NCI-H1694 (cell line): ENCODE measurements around the gene ZNF362.

Experiments
- DNase-seq: peaks from one replicate; lab custom pipeline; 2025; lab: John Stamatoyannopoulos, UW

The ZNF362 gene

DNA sequence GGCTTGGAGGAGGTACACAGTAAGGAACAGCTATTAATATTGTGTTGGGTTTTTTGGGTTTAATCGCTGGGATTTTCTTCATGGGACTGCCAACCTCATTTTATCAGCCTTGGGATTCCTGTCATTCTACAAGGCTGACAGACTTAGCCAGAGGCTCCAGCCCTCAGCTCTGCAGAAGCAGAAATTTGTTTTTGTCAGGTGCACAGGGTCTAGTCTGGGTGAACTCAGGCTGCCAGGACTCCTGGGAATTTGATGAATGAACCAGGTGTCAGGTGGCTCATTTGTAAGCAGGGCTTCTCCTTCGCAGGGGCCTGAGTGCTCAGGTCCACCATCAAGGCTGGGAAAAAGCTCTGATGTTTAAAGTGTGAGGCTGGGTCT, 11.5 kb upstream of the ZNF362 start:
- DNase-seq, result no peak

DNA sequence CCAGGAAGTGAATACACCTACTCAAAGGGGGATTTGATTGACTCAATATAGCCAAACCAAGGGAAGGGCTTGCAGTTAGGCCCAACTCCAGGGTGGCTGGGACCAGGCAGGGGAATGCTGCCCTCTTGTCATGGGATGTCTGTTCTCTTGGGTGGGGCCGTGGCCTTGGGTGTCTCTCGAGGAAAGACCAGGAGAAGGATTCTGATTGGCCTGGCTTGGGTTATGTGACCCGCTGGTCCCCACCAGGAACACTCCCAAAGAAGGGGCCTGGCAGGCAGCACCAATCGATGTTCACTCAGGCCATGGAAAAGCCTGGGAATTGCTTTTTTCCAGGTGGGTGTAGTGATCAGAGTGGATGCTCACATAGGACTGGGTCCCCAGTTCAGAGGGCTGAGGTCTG, 10.1 kb upstream of the ZNF362 start:
- no peak for DNase-seq

GRCh38 chr1:33247545-33247944, 8.7 kb upstream of the ZNF362 start:
- DNase-seq, result no peak

- no peak for DNase-seq
These were observed 8.0 kb upstream of the ZNF362 start for GRCh38 chr1:33248244-33248643.

- no peak for DNase-seq
These were observed 6.9 kb upstream of the ZNF362 start for GRCh38 chr1:33249422-33249821.

DNA sequence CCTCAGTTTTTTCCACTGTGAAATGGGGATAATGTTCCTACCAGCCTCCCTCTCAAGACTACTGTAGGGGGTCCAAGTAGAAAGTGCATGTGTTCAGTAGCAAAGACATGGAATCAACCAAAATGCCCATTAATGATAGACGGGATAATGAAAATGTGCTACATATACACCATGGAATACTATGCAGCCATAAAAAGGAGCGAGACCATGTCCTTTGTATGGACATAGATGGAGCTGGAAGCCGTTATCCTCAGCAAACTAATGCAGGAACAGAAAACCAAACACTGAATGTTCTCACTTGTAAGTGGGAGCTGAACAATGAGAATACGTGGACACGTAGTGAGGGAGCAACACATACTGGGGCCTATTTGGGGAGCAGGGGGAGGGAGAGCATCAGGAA, 6.1 kb upstream of the ZNF362 start:
- DNase-seq, result no peak

DNA sequence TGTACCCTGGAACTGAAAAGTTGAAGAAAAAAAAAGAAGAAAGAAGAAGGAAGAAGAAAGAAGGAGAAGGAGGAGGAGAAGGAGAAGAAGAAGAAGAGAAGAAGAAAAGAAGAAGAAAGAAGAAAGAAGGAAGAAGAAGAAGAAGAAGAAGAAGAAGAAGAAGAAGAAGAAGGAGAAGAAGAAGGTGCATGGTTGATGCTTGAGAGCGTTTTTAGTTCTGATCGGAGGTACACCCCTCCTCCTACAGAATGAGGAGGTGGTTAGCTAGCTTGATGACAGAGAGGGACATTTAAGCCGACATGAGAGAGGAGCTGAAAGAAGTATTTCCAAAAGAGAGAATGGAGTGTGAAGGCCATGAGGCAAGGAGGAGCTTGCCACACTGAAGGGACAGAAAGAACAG, 5.6 kb upstream of the ZNF362 start:
- DNase-seq, result no peak

GRCh38 chr1:33254491-33254890, 1.8 kb upstream of the ZNF362 start:
- no peak for DNase-seq

GRCh38 chr1:33255347-33256220, 708 bp upstream of the ZNF362 start:
- no peak for DNase-seq

DNA sequence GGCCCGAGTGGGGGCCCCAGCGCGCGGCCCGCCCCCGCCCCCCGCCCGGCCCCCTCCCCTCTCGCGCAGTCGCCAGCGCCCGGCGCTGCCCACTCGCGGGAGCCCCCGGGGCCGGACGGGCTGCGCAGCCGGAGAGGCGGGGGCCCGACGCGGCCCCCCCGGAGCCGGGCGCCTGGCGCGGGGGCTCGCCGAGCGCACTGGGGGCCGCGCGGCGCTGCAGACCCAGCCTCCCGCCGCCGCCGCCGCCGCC, 146 bp upstream of the ZNF362 start:
- no peak for DNase-seq

- DNase-seq, result no peak
These were observed 997 bp downstream of the ZNF362 start for GRCh38 chr1:33257207-33257771.

DNA sequence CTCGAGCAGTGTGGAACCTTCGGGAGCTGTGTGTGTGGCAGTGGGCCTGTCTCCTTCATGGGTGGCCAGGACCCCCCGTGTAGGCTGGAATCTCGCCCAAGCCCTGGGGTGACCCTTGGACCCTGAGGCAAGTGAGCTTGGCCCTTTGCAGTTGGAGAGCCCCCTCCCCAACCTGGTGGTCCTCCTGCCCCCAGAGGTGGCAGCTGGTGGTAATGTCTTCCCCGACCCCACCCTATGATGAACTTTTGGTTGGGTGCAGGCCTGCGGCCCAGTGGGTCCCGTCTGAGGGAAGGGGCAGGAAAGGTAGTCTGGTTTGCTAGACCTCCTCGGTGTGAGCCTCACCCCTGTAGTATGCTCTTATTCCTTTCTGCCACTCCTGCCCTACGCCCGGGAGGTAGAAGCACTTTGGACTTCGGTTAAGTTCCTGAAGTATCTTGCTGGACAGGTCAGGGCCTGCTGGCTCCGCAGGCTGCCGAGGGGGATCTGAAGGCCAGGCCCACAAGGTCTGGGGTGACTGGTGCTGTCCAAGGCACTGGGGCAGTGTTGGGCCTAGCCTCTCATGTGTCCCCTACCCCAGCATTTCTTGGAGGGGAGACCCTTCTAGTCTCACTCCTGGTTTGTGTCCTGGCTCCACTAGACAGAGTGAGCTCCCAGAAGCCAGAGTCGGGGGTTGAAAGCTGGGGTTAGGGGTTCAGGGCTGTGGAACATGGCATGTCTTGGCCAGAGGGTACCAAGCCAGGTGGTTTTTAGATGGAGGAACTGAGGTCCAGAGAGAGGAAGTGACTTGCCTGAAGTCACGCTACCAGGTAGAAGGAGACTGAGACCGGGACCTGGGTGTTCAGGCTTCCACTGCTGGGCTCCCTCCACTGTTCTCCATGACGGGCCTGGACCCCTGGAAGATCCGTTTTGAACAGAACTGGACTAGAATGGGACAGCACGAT, 1.8 kb downstream of the ZNF362 start:
- no peak for DNase-seq

DNA sequence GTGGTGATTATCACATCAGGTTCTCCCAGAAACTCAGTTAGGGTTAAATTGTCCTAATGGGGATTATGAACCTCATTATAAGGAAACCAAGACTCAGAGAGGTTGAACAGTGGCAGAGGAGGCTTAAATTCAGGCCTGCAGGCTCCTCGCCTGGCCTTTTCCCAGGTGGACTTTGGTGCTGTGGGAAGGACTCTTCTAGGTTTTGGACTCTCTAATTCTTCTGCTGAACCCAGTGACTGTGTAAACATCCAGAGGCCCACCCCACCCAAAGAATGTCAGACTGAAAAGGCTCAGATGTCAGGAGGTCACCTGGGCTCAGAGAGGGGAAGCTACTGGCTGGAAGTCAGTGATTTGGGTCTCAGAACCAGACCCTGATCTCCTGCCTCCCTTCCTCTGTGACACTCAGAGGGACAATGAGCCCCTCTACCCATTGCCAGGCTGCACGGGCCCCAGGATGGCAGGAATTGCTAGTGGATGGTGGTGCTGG, 2.5 kb downstream of the ZNF362 start:
- no peak for DNase-seq

GRCh38 chr1:33259879-33260278, 3.6 kb downstream of the ZNF362 start:
- DNase-seq, result no peak

DNA sequence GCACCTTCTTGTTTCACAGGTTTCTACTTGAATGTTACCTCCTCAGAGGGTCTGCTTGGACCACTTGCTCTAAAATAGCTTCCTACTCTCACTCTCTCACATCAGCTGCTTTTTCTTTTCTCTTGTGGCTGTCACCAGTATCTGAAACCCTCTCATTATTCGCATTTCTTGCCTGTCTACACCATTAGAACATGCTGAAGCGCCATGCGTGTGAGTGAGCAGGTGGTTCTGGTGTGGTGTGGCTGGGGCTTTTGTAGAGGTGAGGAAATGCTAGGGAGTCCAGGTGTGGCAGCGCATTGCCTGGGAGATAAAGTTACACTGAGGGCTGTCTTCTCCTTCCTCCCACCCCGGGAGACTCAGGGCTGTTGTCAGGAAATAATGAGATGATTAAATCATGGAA, 4.1 kb downstream of the ZNF362 start:
- no peak for DNase-seq

- no peak for DNase-seq
These were observed 5.1 kb downstream of the ZNF362 start for GRCh38 chr1:33261344-33261743.

- DNase-seq, result no peak
These were observed 7.7 kb downstream of the ZNF362 start for GRCh38 chr1:33263890-33264504.

GRCh38 chr1:33265780-33266605, 9.7 kb downstream of the ZNF362 start:
- DNase-seq, result no peak

DNA sequence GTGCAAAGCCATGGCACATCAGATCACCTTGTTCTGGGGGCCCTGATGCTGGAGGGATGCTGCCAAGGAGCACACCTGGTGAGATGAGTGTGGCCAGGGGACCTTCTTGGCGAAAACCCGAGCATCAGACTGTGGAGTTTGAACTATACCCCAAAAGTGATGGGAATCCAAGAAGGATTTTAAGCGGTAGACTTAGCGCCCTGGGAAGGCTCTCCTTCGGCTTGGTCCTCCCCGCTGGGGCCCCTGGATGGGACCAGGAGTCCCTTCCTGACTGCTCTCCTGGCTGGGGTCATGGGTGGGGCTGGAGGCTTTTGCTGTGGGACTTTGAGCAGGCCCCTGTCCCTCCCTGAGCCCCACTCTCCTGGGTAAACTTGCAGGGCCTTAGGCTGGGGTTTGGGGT, 10.5 kb downstream of the ZNF362 start:
- DNase-seq, result no peak

DNA sequence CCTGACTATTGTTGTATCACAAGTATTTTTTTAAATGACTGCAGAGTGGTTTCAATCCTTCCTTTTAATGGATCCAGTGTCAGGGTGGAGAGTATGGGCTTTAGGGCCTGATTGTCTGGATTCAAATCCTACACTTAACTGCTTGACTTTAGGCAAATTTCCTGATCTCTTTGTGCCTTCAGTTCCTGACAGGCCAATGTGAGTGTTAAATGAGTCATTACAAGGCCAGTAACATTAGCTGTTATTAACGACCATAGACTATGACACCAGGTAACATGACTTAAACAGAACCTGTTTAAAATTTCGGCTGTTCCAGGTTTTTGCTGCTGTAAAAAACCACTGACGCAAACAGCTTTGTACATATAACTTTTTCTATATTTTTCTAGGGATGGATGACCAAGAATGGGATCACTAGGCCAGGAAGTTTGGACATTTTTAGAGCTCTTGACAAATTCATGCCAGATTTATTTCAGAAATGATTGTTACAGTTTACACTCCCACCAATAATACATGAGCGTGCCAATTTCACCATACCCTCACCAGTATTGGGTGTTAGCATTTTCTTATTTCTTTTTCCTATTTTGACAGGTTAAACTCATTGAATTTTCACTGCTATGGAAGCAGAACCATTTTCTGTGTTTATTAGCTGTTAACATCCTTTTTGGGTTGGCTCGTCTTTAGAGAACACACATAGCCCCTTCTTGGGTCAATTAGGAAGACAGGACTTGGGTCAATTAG, 11.3 kb downstream of the ZNF362 start:
- DNase-seq, result no peak

GRCh38 chr1:33268457-33268856, 12.2 kb downstream of the ZNF362 start:
- DNase-seq, result no peak
